ENCODE results near the gene TNRC18. TPM values are rescaled to one million over a fixed set of nuclear protein-coding genes. Genes with fewer than 3 reads are reported as not detected.

TNRC18 gene
- total RNA-seq, 2 donors from 2014 or later, result 94.1 to 103 TPM

DNA sequence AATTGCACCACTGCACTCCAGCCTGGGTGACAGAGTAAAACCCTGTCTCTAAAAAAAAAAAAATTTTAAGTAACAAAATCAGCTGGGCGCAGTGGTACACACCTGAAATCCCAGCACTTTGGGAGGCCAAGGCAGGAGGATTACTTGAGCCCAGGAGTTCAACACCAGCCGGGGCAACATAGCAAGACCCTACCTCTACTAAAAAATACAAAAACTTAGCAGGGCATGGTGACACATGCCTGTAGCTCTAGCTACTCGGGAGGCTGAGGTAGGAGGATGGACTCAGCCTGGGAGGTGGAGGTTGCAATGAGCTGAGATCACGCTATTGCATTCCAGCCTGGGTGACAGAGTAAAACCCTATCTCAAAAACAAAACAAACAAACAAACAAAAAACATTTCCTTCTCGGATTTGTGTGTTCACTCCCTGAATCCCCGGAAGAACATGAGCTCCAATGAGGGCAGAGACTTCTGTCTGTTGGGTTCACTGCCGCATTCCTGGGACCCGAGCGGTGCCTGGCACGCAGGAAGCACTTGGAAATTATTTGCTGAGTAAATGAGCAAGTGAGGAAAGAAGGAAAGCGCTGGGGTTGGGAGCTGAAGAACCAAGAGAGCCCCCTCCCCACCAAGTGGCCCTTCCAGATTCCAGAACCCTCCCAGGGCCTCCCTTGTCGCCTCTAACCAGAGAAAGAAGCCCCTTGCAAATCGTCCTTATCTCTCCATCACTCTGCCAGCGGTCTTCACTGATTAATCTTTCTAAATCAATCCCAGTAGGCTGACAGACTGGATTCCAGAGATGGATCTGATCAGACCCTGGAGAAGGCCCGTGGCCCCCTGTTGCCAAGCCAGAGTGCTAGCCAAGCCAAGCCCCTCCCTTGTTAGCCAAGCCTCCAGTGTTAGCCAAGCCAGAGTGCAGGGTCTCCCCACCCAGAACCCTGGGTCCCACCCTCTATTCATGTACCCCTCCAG lies 6.2 kb downstream of the TNRC18 start:
- DNase-seq (peak in 1 of 2 donors; percentile 57), ATAC-seq (no peak)

DNA sequence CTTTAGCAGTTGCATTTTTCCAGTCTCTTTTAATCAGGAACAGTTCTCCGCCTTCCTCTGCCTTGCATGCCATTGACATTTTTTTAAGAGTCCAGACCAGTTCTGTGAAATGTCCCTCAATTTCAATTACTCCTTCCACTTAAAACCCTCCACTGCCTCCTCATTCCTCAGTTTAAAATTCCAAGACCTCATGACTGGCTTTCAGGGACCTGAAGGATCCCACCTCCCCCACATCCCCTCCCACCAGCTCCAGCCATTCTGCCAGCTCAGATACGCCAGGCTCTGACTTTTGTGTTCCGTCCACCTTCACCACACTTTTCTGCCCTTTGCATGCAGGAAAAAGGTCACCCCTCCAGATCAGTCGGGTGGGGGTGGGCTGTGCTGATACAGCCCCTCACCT lies 8.7 kb downstream of the TNRC18 start:
- no peak for ATAC-seq
- intact Hi-C loops (cut with DNase I, micrococcal nuclease), result no loop called here
- DNase-seq, result no peak

More for the DNA sequence above, 6.2 kb downstream of the TNRC18 start:
- intact Hi-C loops (cut with DNase I, micrococcal nuclease), result no loop called here

DNA sequence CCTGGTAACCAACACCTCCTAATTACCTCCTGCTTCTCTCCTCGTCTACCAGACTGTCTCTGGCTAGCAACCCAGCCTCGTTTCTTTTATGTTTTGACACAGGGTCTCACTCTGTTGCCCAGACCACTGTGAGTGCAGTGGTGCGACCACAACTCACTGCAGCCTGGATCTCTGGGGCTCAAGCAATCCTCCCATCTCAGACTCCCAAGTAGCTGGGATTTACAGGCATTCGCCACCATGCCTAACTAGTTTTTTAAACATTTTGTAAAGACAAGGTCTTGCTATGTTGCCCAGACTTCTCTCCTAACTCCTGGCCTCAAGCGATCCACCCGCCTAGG lies 10.2 kb downstream of the TNRC18 start:
- ATAC-seq, result no peak
- intact Hi-C loops (cut with DNase I, micrococcal nuclease), result no loop called here
- no peak for DNase-seq

DNA sequence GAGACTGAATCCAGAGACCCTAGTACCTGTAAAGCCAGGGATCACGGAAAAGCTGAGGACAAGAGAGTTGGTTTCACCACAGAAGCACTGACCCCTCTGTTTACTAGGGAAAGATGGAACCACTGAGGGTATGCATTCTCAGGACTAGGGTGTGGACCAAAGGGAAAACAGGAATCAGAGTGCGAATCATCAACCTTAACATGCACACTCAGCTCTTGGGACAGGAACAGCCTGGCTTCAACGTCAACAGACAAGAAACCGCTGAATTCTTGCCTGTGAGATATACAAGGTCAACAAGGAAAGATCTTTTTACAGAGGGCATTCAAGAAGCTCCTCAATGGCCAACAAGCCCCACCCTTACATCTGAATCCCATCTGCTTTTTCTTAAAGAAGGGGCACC lies 14.9 kb downstream of the TNRC18 start:
- no peak for DNase-seq
- intact Hi-C loops (cut with DNase I, micrococcal nuclease), result no loop called here
- ATAC-seq, result peak; percentile 27

DNA sequence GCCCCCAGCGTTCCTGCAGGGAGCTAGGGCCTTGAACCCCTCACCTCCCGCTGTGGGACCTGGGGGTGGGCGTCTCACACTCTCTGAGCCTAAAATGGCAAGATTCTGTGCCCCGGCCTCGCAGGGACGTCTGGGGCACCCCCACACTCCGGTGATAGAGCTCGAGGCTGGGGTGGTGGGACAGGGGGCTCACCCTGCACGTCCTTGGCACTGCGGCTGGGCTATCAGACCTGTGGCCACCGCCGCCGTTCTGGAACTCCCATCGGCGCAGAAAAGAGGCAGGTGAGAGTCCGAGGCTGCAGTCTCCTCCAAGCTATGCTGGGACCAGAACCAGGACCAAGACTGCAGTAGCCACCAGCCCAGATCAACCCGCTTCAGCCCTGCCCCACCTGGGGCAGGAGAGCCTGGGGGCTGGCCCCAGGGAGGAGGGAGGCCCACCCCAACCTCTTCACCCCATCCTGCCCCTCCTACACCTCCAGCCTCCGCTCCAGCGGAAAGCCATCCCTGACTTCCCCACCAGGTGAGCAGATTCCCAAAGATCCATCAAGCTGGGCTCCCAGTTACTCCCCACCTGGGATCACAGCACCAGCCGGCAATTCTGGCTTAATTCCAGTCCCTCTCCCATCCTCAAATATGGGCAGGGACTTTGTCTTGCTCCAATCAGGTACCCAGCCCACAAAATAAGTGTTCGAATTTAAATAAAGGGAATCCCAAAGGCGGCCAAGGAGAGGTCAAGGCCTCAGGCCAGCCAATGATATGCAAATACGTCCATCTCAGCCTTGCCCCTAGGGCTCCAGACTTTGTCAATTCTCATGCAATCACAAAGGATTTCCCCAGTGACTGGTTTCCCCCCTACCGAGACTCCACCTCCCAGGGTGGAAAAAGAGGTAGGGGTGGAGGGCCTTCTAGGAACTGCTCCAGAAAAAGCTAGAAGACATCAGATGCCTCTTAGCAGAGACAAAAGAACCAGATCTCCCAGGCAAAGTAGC lies 16.4 kb downstream of the TNRC18 start:
- intact Hi-C loops (cut with DNase I, micrococcal nuclease), result no loop called here
- ATAC-seq (no peak), DNase-seq (no peak)

DNA sequence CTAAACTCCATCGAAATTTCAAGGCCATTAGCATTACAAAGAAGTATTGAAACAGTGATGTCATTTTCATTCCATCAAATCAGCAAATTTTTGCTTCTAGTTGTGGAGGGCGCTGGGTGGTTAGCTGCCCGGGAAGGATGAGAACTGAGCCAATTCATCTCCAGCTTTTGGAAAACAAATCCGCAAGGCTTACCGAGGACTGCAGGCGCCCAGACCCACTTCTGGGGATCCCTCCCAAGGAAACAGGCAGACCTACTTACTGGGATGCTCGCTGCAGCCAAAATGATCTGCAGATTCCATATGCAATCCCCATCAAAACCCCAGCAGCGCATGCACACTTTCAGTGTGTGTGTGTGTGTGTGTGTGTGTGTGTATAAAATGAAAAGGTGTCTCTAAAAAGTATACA lies 19.2 kb downstream of the TNRC18 start:
- DNase-seq (no peak), ATAC-seq (no peak)
- intact Hi-C loops (cut with DNase I, micrococcal nuclease), result no loop called here

DNA sequence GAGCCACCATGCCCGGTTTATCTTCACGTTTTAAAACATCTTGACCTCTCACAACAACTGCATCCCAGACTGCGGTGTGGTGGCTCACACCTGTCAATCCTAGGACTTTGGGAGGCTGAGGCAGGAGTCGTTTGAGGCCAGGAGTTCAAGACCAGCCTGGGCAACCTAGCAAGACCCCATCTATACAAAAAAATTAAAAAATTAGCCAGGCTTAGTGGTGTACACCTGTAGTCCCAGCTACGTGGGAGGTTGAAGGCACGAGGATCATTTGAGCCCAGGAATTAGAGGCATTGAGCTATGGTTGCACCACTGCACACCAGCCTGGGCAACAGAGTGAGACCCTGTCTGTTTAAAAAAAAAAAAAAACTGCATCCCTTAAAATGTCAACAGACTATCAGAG lies 20.2 kb downstream of the TNRC18 start:
- ATAC-seq (no peak), DNase-seq (no peak)
- intact Hi-C loops (cut with DNase I, micrococcal nuclease), result no loop called here

DNA sequence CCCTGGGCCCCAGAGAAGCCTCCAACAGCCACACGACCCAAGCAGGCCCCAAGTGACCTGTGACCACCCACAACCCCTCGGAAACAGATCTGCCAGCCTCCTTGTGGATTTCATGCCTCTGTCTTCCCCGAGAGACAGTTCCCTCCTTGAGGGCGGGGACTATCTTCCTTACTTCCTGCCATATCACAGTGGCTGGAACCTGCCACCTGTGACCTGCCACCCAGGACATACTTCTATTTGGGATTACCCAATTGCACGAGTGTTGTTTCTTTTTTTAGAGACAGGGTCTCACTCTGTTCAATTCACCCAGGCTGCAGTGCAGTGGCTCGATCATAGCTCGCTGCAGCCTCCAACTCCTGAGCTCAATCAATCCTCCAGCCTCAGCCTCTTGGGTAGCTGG lies 25.9 kb downstream of the TNRC18 start:
- ATAC-seq (peak; percentile 35), DNase-seq (peak; percentile 32 to 41)
- intact Hi-C loops (cut with DNase I, micrococcal nuclease), result no loop called here

DNA sequence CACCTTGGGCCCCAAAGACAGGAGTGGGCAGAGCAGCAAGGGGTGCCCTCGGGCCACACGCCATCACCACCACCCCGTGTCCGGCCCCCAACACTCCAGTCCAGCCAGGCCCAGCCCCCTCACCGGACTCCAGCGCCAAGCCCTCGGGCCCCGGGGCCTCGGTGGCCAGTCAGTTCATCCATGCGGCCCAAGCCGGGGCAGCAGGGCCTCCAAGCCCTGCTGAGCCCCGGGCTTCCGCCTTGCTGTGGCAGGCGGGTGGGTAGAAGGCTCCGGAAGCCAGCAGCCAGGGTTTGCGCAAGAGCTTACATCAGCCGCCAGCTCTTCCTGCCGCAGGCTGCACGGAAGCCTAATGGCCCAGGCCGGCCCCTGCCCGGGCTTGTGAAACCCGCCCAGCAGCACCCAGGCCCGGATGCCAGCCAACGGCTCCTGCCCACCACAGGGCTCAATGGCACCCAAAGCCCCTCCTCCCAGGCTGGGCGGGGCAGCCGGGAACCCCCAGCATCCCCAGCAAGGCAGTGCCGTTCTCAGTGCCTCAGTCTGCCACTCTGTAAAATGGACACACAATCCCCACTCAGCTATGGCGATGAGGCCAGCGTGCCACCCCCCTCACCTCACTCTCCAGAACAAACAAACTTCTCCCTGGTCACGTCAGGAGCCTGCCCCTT lies 26.5 kb downstream of the TNRC18 start:
- ATAC-seq, result peak; percentile 77

DNA sequence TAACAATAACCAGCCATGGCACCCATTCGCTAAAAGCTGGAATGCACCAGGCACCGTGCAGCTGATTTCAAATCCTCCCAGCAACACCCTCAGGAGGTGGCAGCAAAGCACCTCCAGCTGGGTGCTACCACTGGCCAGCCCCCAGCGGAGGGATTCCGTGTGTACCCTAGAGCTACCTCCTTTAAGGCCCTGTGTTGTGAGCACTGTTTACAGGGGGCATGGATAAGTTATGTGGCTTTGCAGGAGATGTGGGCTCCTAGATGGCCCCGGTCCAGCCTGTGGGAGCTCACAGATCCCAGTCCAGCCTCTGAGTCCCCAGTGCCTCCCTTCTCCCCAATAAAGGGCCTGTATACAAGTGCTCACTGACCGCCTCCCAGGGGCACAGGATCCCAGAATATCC lies 27.1 kb downstream of the TNRC18 start:
- ATAC-seq (peak; percentile 21), DNase-seq (peak; percentile 59 to 60)
- intact Hi-C loops (cut with DNase I, micrococcal nuclease), result no loop called here

More for the DNA sequence above, 26.5 kb downstream of the TNRC18 start:
- DNase-seq, result peak; percentile 90 to 95
- intact Hi-C loops (cut with DNase I, micrococcal nuclease), result no loop called here

DNA sequence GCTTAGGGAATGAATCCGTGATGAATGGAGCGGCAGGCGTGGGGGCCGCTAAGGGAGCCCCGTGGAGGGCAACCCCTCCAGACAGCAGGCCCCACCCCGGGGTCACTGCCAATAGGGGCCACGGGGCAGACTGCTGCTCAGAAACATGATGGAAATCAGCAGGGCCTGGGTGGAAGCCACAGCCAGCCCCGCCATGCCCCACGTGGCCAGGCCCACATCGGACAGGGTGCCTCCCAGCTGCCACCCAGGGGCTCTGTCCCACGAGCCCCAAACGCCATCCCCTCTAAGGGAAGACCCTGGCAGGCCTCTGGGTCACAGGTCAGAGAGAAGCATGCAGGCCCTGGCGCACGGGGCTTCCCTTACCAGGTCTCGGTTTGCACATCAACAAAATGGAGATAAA lies 28.4 kb downstream of the TNRC18 start:
- ATAC-seq, result no peak
- DNase-seq, result no peak
- intact Hi-C loops (cut with DNase I, micrococcal nuclease), result no loop called here

DNA sequence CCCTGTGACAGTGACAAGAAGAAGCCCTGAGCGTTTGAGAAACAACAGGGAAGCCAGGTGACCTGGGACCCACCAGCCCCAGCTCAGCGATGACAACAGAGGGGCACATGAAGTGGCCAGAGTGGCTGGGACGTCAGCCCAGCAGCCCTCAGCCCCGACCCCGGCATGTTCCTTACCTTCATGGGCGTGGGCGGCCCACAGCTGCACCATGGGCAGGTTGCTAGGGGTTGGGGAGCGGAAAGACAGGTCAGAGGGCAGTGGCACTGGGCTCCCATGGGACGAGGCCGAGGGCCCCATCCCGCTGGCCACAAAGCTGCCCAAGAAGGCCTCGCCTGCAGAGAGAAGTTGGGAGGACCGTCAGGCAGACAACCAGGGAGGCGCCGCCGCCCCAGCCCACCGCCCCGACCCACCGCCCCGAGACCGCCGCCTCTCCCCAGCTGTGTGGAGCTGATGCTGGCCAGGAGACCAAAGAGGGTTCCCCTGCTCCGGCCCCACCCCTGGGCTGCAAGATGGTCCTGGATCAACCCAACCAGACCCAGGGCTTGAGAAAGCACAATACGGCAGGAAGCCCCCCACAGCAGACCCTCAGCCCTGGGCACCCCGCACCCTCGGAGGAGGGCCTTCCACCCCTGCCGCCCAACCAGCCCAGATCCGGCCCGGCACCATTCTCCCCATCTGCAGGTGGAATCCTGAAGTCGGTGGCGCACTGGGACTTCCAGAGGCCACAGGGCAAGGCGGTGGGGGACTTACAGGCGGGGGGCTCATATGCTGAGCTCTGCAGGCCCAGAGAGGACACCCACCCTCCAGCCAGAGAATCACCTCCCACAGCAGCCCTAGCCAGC lies 29.1 kb downstream of the TNRC18 start:
- DNase-seq (no peak), ATAC-seq (no peak)
- intact Hi-C loops (cut with DNase I, micrococcal nuclease), result no loop called here

DNA sequence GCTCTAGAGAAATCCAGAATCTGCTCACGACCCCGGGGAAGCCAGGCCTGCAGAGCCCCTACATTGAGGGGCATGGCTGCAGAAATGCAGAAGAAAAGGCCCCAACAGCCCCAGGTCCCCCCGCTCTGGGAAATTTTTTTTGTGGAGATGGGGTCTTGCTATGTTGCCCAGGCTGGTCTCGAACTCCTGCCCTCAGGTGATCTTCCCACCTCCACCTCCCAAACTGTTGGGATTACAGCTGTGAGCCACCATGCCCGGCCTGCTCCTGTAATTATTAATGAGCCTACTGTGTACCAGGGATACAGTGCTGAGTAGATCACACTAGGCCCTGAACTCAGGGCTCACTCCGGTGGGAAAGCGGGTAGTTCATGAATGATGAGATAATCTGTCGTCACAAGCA lies 29.9 kb downstream of the TNRC18 start:
- intact Hi-C loops (cut with DNase I, micrococcal nuclease), result no loop called here
- ATAC-seq, result no peak
- DNase-seq, result no peak

DNA sequence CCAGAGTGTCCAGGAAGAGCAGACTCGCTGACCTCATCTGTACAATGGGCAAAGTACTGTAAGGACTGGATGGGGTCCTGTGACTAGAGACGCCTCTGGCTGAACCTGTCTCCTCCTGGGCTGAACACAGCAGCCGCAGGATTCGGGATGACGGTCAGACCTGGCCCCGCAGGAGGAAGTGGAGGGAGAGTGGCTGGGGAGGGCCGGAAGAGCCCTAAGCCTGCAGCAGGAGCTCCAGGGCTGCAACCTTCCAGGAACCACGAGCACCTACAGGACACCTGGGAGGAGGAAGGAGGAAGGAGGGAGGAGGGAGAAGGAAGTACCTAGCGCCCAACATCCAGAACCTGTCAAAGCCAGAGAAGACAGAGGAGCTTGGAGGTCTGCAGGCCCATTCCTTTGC lies 30.3 kb downstream of the TNRC18 start:
- DNase-seq (no peak), ATAC-seq (no peak)
- intact Hi-C loops (cut with DNase I, micrococcal nuclease), result no loop called here

DNA sequence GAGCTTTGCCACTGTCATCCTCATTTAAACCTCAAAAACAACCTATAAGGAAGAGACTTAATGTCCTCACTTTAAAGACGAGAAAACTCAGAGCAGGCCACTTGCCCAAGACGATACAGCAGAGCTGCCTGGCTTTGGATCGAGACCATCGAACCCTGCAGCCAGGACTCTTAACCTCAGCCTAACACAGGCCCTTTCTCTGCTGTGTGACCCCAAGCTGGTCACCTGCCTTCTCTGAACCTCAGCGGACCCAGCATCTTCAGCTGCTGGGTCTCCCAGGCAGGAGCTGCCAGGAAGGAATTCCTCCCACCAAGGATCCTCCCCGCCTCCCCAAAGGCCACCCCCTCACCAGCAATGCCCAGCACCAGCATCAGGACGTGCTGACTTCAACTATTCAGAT lies 32.7 kb downstream of the TNRC18 start:
- intact Hi-C loops (cut with DNase I, micrococcal nuclease), result no loop called here
- no peak for ATAC-seq
- no peak for DNase-seq

DNA sequence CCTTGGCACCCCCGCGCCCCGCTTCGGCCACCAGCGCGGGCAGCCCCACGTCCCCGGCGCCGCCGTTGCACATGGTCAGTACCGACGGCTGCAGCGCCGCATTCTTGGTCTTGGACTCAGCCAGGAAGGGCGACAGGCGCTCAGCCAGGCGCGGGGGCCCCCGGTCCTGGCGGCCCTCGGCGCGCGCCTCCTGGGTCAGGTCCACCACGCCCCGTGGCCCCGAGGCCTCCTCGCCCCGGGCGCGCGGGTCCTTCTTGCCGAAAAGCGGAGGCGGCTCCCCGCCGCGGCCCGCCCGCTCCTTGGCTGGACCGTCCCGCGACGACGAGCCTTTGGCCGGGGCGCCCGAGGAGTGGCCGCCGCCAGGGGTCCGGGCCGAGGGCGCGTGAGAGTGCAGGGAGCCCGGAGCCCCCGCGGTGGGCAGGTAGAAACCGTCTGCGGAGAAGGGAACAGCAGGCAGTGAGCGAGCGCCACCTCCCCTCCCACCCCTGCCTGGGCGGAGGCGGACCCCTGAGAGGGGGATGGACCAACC lies 34.7 kb downstream of the TNRC18 start:
- no peak for DNase-seq
- intact Hi-C loops (cut with DNase I, micrococcal nuclease), result no loop called here
- no peak for ATAC-seq

DNA sequence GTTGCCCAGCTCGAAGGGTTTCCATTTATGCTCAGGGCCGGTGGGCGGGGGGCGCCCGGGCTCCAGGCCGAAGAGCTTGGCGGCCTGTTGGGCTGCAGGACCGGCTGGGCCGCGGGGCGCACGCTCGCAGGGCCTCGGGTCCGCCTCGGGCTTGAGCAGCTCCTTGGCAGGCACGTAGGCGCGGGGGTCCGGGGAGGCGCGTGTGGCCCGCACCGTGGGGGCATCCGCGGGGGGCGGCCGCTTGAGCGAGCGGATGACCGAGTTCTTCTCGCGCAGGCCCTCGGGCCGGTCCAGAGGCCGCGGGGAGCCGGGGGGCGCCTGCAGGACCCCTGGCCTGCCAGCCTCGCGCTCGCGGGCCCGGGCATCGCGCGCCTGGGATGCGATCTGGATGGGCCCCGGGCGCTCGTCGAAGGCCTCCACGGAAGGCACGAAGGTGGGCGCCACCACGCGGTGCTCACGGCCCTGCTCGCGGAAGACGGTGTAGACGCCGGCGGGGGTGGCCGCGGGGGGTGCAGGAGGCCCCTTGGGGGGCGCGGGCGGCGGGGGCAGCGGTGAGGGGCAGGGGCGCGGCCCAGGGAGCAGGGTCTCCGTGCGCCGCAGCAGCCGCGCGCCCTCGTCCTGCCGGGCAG lies 35.2 kb downstream of the TNRC18 start:
- DNase-seq (no peak), ATAC-seq (no peak)
- intact Hi-C loops (cut with DNase I, micrococcal nuclease), result no loop called here

All from left colon (tissue), 2 donors.